ENCODE results near the gene SAP30BP. TPM values are rescaled to one million over a fixed set of nuclear protein-coding genes. Genes with fewer than 3 reads are reported as not detected.
A peak's percentile ranks its signal among the peaks of the same experiment; 100 is the strongest.

The SAP30BP gene
- total RNA-seq (2022) (96.4 and 98.4 TPM in 2 replicates), Bru-seq, nascent RNA (percentile 89 among the genes with signal in this experiment), BruChase-seq, experiment 1, labeled RNA remaining after a 6-hour chase (percentile 83 among the genes with signal in this experiment), BruChase-seq, experiment 2, labeled RNA remaining after a 2-hour chase (percentile 83 among the genes with signal in this experiment)
- long read RNA-seq, transcript SAP30BP-225 (11 exons, 2,722 nt), result major isoform, 99 of 124 reads
- long read RNA-seq, partial matches to known transcripts, result 3 of 124 reads
- long read RNA-seq, other reads (novel, unspliced or antisense), result 17 of 124 reads

DNA sequence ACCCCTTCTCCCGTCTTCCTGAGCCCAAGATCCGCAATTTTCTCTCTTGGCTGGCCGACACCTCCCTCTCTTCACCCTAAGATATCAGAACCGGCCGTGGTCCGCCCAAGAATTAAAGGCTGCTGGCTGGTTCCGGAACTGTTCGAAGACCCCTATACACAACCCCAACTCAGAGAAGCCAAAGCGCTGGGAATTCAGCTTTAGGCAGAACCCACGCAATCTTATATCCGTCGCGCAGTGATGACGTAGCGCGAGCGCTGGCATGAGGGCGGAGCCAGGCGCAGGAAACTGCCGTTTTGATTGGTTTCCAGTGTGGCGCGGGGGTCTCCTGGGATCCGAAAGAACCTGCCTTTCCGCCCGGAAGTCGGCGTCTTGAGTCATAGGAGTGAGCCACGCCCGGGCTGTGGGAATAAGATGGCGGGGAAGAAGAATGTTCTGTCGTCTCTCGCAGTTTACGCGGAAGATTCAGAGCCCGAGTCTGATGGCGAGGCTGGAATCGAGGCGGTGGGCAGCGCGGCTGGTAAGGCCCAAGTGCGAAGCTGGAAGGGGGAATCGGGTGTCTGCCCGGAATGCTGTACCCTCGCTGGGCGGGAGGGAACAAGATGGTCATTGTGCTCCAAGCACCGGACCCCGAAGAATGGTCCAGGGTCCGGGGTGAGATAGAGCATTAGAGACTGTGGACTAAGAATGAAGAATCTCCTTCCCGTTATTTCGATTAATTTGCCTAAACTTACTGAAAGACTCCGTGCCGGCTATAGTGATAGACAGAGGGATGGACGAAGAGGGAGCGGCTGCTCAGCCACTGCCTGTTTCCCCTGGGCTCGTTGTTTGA lies at the start of gene SAP30BP, which contains the start of gene RECQL5:
Gene SAP30BP (plus strand): TSS at position 380 of the 832 bp plus-strand sequence. CDS start 35 bp downstream, at position 415.
Gene RECQL5 (minus strand): TSS at position 196 of the 832 bp plus-strand sequence. CDS start 597 bp downstream, outside the sequence.
- TSS peak; percentile 77 for BruUV-seq (replicated peaks)
- H3K9me3 Mint-ChIP-seq (ENCODE audit: low read depth, unreplicated experiment), result no peaks in the 10 kb centered on the region

DNA sequence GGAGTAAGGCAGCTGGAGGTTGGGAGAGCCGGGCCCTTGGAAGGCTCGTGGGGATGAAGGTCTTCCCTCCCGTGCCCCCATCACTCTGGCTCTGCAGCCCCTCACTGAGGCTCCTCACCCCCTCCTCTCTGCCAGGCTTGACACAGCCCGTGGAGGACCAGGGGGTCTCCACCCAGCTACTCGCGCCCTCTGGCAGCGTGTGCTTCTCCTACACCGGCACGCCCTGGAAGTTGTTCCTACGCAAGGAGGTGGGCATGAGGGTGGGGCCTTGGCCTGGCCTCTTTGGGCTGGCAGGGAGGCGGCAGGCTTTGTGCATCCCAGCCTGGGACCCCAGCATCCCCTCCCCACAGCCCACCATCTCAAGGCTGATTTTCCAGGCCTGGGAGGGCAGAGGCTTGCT lies 49.5 kb upstream of the SAP30BP start:
- peak overlapping the region; percentile 59 for H3K4me3 Mint-ChIP-seq (ENCODE audit: low read depth, unreplicated experiment)
- BruUV-seq (replicated peaks), result TSS peak; percentile 88
- peak overlapping the region; percentile 97 for H3K27ac Mint-ChIP-seq (ENCODE audit: unreplicated experiment)
- TF ChIP-seq, protein P1, sequence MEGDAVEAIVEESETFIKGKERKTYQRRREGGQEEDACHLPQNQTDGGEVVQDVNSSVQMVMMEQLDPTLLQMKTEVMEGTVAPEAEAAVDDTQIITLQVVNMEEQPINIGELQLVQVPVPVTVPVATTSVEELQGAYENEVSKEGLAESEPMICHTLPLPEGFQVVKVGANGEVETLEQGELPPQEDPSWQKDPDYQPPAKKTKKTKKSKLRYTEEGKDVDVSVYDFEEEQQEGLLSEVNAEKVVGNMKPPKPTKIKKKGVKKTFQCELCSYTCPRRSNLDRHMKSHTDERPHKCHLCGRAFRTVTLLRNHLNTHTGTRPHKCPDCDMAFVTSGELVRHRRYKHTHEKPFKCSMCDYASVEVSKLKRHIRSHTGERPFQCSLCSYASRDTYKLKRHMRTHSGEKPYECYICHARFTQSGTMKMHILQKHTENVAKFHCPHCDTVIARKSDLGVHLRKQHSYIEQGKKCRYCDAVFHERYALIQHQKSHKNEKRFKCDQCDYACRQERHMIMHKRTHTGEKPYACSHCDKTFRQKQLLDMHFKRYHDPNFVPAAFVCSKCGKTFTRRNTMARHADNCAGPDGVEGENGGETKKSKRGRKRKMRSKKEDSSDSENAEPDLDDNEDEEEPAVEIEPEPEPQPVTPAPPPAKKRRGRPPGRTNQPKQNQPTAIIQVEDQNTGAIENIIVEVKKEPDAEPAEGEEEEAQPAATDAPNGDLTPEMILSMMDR (IDR thresholded peaks at IDR 0.05; ENCODE audit: unreplicated experiment), result no peak
- no peak for DNase-seq
- intact Hi-C loops (cut with micrococcal nuclease; ENCODE audit: unreplicated experiment), result no loop called here
- CTCF ChIA-PET, result interaction anchor here (0.5 to 2.1 kb wide), 7 partner anchors 16 to 165 kb away, joined by 3 to 43 read pairs (median 5); partner anchors contain the start of gene SMIM5
- no peaks in the 10 kb centered on the region for H3K9me3 Mint-ChIP-seq (ENCODE audit: low read depth, unreplicated experiment)
- peaks cover 41% of the 10 kb centered on the region for H3K36me3 Mint-ChIP-seq (ENCODE audit: insufficient read depth, unreplicated experiment)
- peaks cover 32% of the 10 kb centered on the region for H3K4me1 Mint-ChIP-seq (ENCODE audit: low read depth, unreplicated experiment)
- H3K27me3 Mint-ChIP-seq (ENCODE audit: unreplicated experiment), result no peaks in the 10 kb centered on the region

More for the DNA sequence above, at the start of gene SAP30BP, which contains the start of gene RECQL5:
- Mint-ChIP-seq H3K4me3 (ENCODE audit: low read depth, unreplicated experiment) (no peak within 1 kb of the TSS), H3K27me3 (ENCODE audit: unreplicated experiment) (no peaks in the 10 kb centered on the region), H3K4me1 (ENCODE audit: low read depth, unreplicated experiment) (peaks cover 9% of the 10 kb centered on the region), H3K27ac (ENCODE audit: unreplicated experiment) (peak within 1 kb of the TSS; percentile 80), H3K36me3 (ENCODE audit: insufficient read depth, unreplicated experiment) (peaks cover 19% of the 10 kb centered on the region)
- CTCF ChIA-PET, result interaction anchor here (1.0 to 1.3 kb wide), 3 partner anchors 10 to 66 kb away, joined by 3 to 12 read pairs (median 7); partner anchors contain the start of gene SMIM5
- DNase-seq, result peak; percentile 97
- TF ChIP-seq, protein P1 (IDR thresholded peaks at IDR 0.05; ENCODE audit: unreplicated experiment), result no peak
- intact Hi-C loops (cut with micrococcal nuclease; ENCODE audit: unreplicated experiment), result no loop called here

DNA sequence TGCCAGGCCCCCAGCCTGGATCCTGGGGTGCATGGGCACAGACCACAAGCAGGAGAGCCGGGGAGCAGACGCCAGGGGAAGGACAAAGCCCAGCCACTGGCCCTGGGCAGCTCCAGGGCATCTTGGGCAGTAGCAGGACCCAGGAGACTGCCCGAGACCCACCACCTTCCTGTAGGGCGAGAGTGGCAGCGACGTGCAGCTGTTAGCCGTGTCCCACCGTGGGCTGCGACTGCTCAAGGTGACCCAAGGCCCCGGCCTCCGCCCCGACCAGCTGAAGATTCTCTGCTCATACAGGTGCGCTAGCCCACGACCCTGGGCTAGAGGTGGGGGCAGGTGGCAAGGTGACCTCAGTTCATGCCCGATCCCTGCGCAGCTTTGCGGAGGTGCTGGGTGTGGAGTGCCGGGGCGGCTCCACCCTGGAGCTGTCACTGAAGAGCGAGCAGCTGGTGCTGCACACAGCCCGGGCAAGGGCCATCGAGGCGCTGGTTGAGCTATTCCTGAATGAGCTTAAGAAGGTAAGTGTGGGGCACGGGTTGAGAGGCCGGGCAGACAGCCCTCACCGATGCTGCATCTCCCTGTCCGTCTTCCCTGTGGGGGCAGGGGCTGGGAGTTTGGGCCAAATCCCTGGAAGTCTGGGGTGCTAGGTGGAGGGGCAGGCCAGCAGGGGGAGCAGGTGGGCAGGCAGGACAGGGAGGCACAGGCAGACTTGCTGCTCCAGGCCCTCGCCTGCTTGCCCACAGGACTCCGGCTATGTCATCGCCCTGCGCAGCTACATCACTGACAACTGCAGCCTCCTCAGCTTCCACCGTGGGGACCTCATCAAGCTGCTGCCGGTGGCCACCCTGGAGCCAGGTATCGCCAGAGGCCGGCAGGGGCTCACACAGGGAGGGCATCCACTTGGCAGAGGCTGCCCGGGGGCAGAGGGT lies 47.4 kb upstream of the SAP30BP start:
- CTCF ChIA-PET, result interaction anchor here (0.9 to 1.2 kb wide), 2 partner anchors 13 to 21 kb away, joined by 4 to 5 read pairs; partner anchors contain the start of gene SMIM5
- H3K4me3 Mint-ChIP-seq (ENCODE audit: low read depth, unreplicated experiment), result no peak overlapping the region
- TF ChIP-seq, protein P1 (IDR thresholded peaks at IDR 0.05; ENCODE audit: unreplicated experiment), result peak; percentile 55
- peaks cover 37% of the 10 kb centered on the region for H3K4me1 Mint-ChIP-seq (ENCODE audit: low read depth, unreplicated experiment)
- no TSS peak for BruUV-seq (replicated peaks)
- DNase-seq, result peak; percentile 76
- peaks cover 53% of the 10 kb centered on the region for H3K36me3 Mint-ChIP-seq (ENCODE audit: insufficient read depth, unreplicated experiment)
- intact Hi-C loops (cut with micrococcal nuclease; ENCODE audit: unreplicated experiment), result no loop called here
- peak overlapping the region; percentile 60 for H3K27ac Mint-ChIP-seq (ENCODE audit: unreplicated experiment)
- H3K9me3 Mint-ChIP-seq (ENCODE audit: low read depth, unreplicated experiment), result no peaks in the 10 kb centered on the region
- H3K27me3 Mint-ChIP-seq (ENCODE audit: unreplicated experiment), result no peaks in the 10 kb centered on the region

All from Calu3 (cell line).